ENCODE measurements around the gene EIF1AX. TPM values are rescaled to one million over a fixed set of nuclear protein-coding genes. Genes with fewer than 3 reads are reported as not detected.

The EIF1AX gene
- total RNA-seq, 1 donor, result 48.8 TPM

DNA sequence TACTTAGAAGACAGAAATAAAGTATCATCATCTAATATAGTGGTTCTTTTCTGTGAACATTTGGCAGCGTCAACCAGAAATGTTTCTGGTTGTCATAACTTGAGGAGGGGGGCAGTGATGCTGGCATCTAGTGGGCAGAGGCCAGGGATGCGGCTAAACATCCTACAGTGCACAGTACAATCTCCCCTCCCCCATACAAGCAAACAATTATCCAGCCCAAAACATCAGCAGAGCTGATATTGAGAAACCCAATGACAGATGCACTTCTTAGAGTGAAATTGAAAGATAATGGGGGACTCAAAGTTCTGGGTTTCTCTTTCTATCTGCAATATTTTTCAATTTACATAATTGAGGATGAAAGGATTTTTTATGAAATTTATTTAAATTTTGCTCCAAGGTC lies 1.9 kb upstream of the EIF1AX start:
- TF ChIP-seq, protein P1, sequence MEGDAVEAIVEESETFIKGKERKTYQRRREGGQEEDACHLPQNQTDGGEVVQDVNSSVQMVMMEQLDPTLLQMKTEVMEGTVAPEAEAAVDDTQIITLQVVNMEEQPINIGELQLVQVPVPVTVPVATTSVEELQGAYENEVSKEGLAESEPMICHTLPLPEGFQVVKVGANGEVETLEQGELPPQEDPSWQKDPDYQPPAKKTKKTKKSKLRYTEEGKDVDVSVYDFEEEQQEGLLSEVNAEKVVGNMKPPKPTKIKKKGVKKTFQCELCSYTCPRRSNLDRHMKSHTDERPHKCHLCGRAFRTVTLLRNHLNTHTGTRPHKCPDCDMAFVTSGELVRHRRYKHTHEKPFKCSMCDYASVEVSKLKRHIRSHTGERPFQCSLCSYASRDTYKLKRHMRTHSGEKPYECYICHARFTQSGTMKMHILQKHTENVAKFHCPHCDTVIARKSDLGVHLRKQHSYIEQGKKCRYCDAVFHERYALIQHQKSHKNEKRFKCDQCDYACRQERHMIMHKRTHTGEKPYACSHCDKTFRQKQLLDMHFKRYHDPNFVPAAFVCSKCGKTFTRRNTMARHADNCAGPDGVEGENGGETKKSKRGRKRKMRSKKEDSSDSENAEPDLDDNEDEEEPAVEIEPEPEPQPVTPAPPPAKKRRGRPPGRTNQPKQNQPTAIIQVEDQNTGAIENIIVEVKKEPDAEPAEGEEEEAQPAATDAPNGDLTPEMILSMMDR (IDR thresholded peaks at IDR 0.05; ENCODE audit: insufficient read depth, low read depth, low read length), result no peak

DNA sequence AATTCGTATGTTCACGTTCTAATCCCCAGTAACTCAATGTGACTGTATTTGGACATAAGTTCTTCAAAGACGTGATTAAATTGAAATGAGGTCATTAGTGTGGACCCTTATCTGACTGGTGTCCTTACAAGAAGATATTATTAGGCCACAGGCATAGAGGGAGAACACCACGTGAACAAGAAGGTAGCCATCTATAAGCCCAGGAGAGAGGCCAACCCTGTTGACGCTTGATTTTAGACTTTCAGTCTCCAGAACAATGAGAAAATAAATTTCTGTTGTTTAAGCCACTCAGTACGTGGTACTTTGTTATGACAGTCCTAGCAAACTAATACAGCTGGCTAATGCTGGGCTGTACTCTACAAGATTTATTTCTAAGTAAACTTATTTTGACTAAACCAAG lies 1.5 kb upstream of the EIF1AX start:
- no peak overlapping the region for H3K4me3 ChIP-seq (ENCODE audit: low read depth, low read length)
- TF ChIP-seq, protein P1 (IDR thresholded peaks at IDR 0.05; ENCODE audit: insufficient read depth, low read depth, low read length), result no peak
- DNase-seq (ENCODE audit: low read depth), result no peak

More for the DNA sequence above, 1.9 kb upstream of the EIF1AX start:
- no peak for DNase-seq (ENCODE audit: low read depth)
- H3K4me3 ChIP-seq (ENCODE audit: low read depth, low read length), result no peak overlapping the region

DNA sequence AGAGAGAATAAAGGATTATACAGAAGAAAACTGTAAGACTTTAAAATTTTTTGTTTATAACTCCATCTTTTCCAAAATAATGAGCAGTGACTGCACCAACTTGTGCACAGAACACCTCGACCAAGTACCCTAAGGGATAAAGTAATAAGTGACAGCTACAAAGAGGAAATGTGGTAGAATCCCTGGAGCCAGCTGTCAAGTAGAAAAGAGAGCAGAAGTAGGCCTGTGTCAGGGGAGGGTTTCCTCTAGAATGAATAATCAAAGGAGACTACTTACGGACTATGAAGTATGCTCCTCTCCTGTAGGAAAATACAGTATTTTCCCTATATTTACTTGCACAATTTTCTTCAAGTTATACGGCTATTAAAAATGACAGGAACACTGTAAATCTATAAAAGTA lies 1.2 kb downstream of the EIF1AX start:
- peak overlapping the region; percentile 86 for H3K4me3 ChIP-seq (ENCODE audit: low read depth, low read length)
- TF ChIP-seq, protein P1 (IDR thresholded peaks at IDR 0.05; ENCODE audit: insufficient read depth, low read depth, low read length), result no peak
- no peak for DNase-seq (ENCODE audit: low read depth)

DNA sequence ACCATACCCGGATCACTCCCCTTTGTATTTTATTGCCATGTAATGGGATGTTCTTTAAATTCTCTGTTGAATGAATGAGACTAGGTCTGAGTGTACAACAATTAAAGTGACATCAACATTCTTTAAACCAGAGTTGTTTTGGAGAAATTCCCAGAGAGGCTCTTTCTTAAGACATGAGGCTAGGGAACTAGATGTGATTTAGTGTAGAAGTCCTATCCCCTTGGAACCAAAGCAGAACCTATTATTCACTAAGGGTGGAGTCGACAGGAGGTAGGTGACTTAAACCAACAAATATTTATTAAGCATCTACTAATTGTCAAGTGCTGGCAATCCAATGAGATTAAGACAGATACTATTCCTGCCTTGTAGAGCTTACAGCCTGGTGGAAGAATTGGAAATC lies 1.7 kb downstream of the EIF1AX start:
- H3K4me3 ChIP-seq (ENCODE audit: low read depth, low read length), result peak overlapping the region; percentile 86
- TF ChIP-seq, protein P1 (IDR thresholded peaks at IDR 0.05; ENCODE audit: insufficient read depth, low read depth, low read length), result no peak
- peak; percentile 55 for DNase-seq (ENCODE audit: low read depth)

DNA sequence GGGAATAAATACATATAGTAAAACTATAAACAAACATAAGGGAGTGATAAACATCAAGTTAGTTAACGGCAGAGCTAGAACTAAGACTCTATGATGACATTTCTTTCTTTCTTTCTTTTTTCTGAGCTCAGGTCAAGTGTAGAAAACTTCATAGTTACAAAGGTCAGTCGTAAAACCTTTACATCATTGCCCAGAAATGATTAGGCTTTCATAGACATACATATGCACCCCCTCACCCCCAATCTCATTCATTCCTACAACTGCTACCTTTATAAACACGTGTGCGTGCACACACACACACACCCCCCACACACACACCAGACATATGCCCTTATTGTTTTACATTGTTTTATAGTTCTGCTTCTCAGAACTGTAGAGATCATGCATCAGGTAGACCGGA lies 5.7 kb downstream of the EIF1AX start:
- no peak overlapping the region for H3K4me3 ChIP-seq (ENCODE audit: low read depth, low read length)
- TF ChIP-seq, protein P1 (IDR thresholded peaks at IDR 0.05; ENCODE audit: insufficient read depth, low read depth, low read length), result no peak
- DNase-seq (ENCODE audit: low read depth), result no peak

- H3K4me3 ChIP-seq (ENCODE audit: low read depth, low read length), result no peak overlapping the region
- no peak for DNase-seq (ENCODE audit: low read depth)
- TF ChIP-seq, protein P1 (IDR thresholded peaks at IDR 0.05; ENCODE audit: insufficient read depth, low read depth, low read length), result no peak
These were observed 9.0 kb downstream of the EIF1AX start for GRCh38 chrX:20132666-20133065.

- no peak overlapping the region for H3K4me3 ChIP-seq (ENCODE audit: low read depth, low read length)
- TF ChIP-seq, protein P1 (IDR thresholded peaks at IDR 0.05; ENCODE audit: insufficient read depth, low read depth, low read length), result no peak
- DNase-seq (ENCODE audit: low read depth), result no peak
These were observed 11.3 kb downstream of the EIF1AX start for GRCh38 chrX:20130357-20130756.
